Effector CD8-positive, alpha-beta T cell (primary cell): ENCODE results near the gene PYGL.

ENCODE experiments used
- DNase-seq: peaks from one replicate; lab custom pipeline; 2025; lab: John Stamatoyannopoulos, UW

PYGL gene

DNA sequence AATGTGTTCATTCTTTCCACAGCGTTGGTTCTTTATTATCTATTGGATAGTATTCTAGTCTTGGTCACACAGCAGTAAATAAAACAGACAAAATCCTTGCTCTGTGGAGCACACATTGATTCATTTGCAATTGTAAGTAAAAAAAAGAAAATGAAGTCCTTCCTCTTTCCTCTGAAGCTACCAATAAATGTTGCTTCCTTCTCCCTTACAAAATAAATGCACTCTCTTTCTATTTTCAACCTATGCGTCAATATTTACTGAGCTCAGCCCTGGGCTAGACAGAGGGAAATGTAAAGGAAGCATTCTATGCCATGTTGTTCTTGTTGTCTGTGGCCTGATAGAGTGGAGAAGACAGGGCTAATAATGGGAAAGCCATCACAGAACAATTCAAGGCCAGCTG is 69.5 kb downstream of the PYGL start:
- no peak for DNase-seq

- no peak for DNase-seq
Observed at GRCh38 chr14:50871914-50872732, 72.2 kb downstream of the PYGL start, which contains the start of gene ABHD12B. Gene ABHD12B, plus strand, starts transcription at chr14:50872053. Its CDS starts 122 bp downstream, at chr14:50872175.

- no peak for DNase-seq
Observed at GRCh38 chr14:50871228-50871627, 73.1 kb downstream of the PYGL start.

DNA sequence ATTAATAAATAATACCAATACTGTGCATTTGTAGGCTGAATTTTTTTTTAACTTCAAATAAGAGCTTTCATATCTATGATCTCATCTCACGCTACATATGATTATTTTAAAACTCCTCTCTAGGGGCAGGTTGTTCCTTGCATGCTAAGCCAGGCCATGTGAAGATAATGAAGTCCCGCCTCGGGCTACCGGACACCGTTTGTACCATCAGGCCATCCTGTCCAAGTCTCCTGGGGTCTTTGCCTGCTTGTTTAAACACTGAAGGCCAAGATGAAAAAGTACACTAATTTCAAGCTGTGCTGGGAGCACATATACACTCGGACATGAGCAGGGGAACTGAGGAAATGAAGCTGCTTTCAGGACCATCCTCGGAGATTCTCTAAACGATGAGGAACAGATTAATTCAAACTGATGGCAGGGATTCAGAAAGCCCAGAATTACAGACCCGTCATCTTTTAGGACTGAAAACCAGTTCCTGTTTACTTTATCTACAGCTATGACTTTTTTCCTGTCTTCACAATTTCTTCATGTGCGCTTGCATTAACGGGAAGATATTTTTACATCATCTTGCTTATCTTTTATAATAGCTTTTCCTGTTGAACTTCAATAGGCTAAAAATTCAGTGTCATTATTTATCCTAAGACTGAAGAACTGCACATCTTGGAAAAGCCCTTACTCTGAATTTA is 78.7 kb downstream of the PYGL start:
- no peak for DNase-seq

DNA sequence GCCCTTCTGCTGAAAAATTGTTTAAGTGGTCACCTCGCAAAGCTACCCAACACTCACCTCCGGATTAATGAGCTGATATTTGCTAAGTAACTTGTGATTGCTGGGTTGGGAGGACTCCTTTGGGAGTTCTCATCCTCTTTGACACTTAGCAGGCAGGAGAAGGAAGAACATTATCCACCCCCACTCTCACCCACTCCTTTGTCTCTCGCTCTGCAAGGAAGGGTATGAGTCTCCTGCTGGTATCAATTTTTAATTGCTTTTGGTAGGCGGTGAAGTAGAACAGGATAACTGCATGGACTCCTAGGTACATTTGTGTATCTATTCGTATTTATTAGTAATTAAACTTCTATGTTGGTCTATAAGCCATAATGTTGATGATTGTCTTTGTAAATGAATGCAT is 79.3 kb downstream of the PYGL start:
- DNase-seq: no peak

- DNase-seq: no peak
Observed at GRCh38 chr14:50864237-50864636, 80.0 kb downstream of the PYGL start.

DNA sequence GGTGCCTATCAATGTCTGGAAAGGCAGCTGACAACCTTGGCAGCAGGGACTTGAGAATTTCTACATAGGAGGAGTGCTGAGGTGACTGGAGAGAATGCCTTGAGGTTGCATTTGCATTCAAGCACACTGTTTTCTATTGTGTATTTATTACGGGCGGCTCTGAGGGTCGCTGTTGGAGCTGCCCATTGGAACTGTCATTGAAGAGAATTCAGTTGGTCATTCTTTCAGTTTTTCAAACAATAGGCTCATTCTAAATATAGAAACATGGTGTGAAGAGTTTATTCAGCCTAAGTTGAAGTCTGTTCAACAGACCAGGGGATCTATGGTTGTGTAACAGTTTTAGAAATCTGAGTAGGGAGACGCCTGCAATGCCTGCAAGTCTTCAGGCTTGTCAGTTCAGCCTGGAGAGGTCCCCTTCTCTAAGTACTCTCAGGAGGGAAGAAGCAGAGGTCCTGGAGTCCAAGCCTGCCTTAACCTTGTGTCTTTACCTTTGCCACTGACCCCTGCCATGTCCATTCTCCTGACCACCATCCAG is 82.2 kb downstream of the PYGL start:
- DNase-seq: no peak

DNA sequence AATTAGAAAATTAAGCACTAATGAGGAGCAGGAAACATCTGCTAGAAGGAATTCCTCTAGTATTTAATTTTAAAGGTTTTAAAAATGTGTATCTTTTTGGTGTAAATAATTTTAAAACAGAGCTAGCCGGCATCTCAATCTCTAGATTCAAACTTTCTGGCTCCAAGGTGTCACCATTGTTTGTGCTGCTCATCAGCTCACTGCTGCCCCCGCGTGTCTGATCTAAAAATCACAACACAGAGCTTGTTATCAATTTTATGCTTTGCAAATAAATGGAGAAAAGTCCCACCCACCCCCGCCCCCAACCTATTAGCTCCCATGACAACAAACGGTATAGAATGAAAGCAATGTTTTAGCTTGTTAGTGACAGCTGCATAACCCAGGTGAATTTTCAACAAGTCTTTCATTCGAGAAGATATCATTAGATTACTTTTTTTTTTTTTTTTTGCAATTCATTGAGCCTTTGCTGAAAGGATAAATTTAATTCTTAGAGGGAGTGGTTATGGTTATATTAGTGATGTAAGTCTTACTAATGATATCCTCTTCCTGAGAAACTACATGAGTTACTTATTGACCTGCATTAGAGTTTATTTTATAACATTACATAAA is 83.7 kb downstream of the PYGL start:
- DNase-seq: peak; percentile 88

GRCh38 chr14:50859296-50859624 is 85.0 kb downstream of the PYGL start:
- no peak for DNase-seq

GRCh38 chr14:50856660-50857059 is 87.6 kb downstream of the PYGL start:
- no peak for DNase-seq

DNA sequence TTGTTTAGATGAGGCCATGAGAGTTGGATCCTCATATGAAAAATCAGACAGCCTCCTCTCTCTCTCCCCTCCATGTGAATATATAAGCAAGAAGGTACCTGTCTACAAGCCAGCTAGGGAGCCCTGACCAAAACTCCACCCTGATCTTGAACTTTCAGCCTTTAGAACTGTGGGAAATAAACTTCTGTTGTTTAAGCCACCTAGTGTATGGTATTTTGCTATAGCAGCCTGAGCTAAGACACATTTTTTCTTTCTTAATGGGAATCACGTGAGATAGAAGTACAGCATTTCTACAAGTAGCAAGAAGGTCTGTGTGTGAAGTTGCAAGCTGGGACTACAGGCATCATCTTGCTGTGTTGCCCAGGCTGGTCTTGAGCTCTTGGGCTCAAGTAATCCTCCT is 88.7 kb downstream of the PYGL start:
- no peak for DNase-seq
